Sigmoid colon (tissue), 7 donors: ENCODE measurements around the gene ARHGEF10L. TPM values are rescaled to one million over a fixed set of nuclear protein-coding genes. Genes with fewer than 3 reads are reported as not detected.

Source experiments
- DNase-seq: peaks from one replicate; pipeline ENCODE4 v3.0.0-alpha.2; 2019
- H3K27ac ChIP-seq, 4 donors: fragments of 200-600 bp; sonication (generic); one replicate each; pipeline ENCODE4 v1.5.1; 2016 to 2019; ENCODE audit warnings: mild to moderate bottlenecking in 1 of 4
- H3K27me3 ChIP-seq, 3 donors: fragments of 200-600 bp; sonication (generic); one replicate each; pipeline ENCODE4 v1.5.1; 2019; ENCODE audit warnings: mild to moderate bottlenecking in 1 of 3
- H3K36me3 ChIP-seq, 4 donors: fragments of 200-600 bp; sonication (generic); one replicate each; pipeline ENCODE4 v1.5.1; 2016 to 2019
- H3K4me1 ChIP-seq, 4 donors: fragments of 200-600 bp; sonication (generic); one replicate each; pipeline ENCODE4 v1.5.1; 2017 to 2019
- H3K4me3 ChIP-seq, 4 donors: fragments of 200-600 bp; sonication (generic); one replicate each; pipeline ENCODE4 v1.5.1; 2017 to 2019; ENCODE audit warnings: mild to moderate bottlenecking in 2 of 4, moderate library complexity in 1 of 4
- H3K9me3 ChIP-seq, 4 donors: fragments of 200-600 bp in 3 of 4; sonication (generic) in 3 of 4; one replicate each; pipeline versions ENCODE4 v1.5.1 to v1.6.1; 2013 to 2019
- CTCF ChIP-seq, 4 experiments: fragments of 450-650 bp in 3 of 4; fragments of 200-600 bp in 1 of 4; IDR thresholded peaks; one replicate each; pipeline ENCODE4 v1.5.1; 2016 to 2019; ENCODE audit warnings: antibody characterized with exemption in 4 of 4, mild to moderate bottlenecking in 3 of 4, moderate library complexity in 2 of 4
- EP300 ChIP-seq, 4 donors: sonication (generic); formaldehyde crosslinking; IDR thresholded peaks; one replicate each; pipeline ENCODE4 v1.6.1; 2017; ENCODE audit warnings: antibody characterized with exemption in 4 of 4
- POLR2A ChIP-seq, 2 donors: fragments of 450-650 bp; IDR thresholded peaks; one replicate each; pipeline ENCODE4 v1.6.1; 2016; ENCODE audit warnings: antibody characterized with exemption in 2 of 2, mild to moderate bottlenecking in 2 of 2, moderate library complexity in 2 of 2
- POLR2AphosphoS5 ChIP-seq, 4 donors: sonication (generic); formaldehyde crosslinking; IDR thresholded peaks; one replicate each; pipeline ENCODE4 v1.6.1; 2017; ENCODE audit warnings: antibody characterized with exemption in 4 of 4
- WGBS, 2 donors: extraction: QIAGEN DNeasy Blood & Tissue Kit; methylation state at CpG; one replicate each; pipeline ENCODE4 v1.1.7; 2013; 5-methylcytosine and 5-hydroxymethylcytosine counted together
- intact Hi-C: fragments of 100-400 bp; cut with DNase I; formaldehyde crosslinking; loops from one replicate; pipeline ENCODE4 v1.15.1; 2023
- polyA plus RNA-seq, 3 donors: library from polyadenylated mRNA; stranded (reverse); fragments of 200-250 nt; gene quantifications; one replicate each; pipeline ENCODE4 v1.2.3, GENCODE V29; 2013
- total RNA-seq, 4 donors: library from RNA; depleted of rRNA; stranded (reverse); fragments of >200 nt; gene quantifications; one replicate each; pipeline ENCODE4 v1.1.0, GENCODE V29; 2016
- donor health status: healthy with polysubstance abuse.
- donor health status: Bipolar disorder and iron deficiency.
- donor health status: healthy.

The ARHGEF10L gene
- total and polyA plus RNA-seq, 7 donors, result 25.0 to 76.2 (median 33.0) TPM

GRCh38 chr1:17586172-17586964, 46.9 kb downstream of the ARHGEF10L start:
- H3K9me3 ChIP-seq, result no peaks in the 10 kb centered on the region
- H3K4me1 ChIP-seq, result peaks cover 0 to 58% (median 42%) of the 10 kb centered on the region in 4 donors
- WGBS, 2 donors, result 44 to 66% methylated on average over 10 of the region's 10 CpGs
- H3K27ac ChIP-seq, result peak overlapping the region; percentile 69 to 90 (median 81)
- H3K4me3 ChIP-seq, result no peak overlapping the region
- peak; percentile 82 for DNase-seq
- intact Hi-C loops, result no loop called here
- TF ChIP-seq POLR2AphosphoS5 (IDR thresholded peaks at IDR 0.05), result peak in 3 of 4 donors; percentile 23 to 53 (median 31)
- TF ChIP-seq CTCF (IDR thresholded peaks at IDR 0.05), result no peak
- H3K36me3 ChIP-seq, result peaks cover 0 to 5% (median 0%) of the 10 kb centered on the region in 4 donors
- H3K27me3 ChIP-seq, result no peaks in the 10 kb centered on the region

GRCh38 chr1:17587693-17588047, 48.2 kb downstream of the ARHGEF10L start:
- Histone ChIP-seq H3K9me3 (no peaks in the 10 kb centered on the region), H3K4me3 (no peak overlapping the region), H3K27ac (peak overlapping the region; percentile 69 to 90 (median 81)), H3K27me3 (no peaks in the 10 kb centered on the region), H3K4me1 (peaks cover 0 to 58% (median 42%) of the 10 kb centered on the region in 4 donors), H3K36me3 (peaks cover 0 to 3% (median 0%) of the 10 kb centered on the region in 4 donors)
- TF ChIP-seq POLR2A (IDR thresholded peaks at IDR 0.05) (no peak), POLR2AphosphoS5 (IDR thresholded peaks at IDR 0.05) (peak in 1 of 4 donors; percentile 28)
- no peak for DNase-seq
- intact Hi-C loops, result no loop called here
- 47 to 75% methylated on average over 3 of the region's 3 CpGs for WGBS, 2 donors

- Histone ChIP-seq H3K27me3 (no peaks in the 10 kb centered on the region), H3K4me3 (no peak overlapping the region), H3K27ac (peak overlapping the region; percentile 69 to 90 (median 81)), H3K9me3 (no peaks in the 10 kb centered on the region), H3K36me3 (peaks cover 0 to 7% (median 1%) of the 10 kb centered on the region in 4 donors), H3K4me1 (peaks cover 0 to 58% (median 42%) of the 10 kb centered on the region in 4 donors)
- peak in 1 of 2 donors; percentile 11 for TF ChIP-seq POLR2A (IDR thresholded peaks at IDR 0.05)
- peak in 1 of 4 donors; percentile 6 for TF ChIP-seq POLR2AphosphoS5 (IDR thresholded peaks at IDR 0.05)
- no peak for TF ChIP-seq CTCF (IDR thresholded peaks at IDR 0.05)
- no peak for TF ChIP-seq EP300 (IDR thresholded peaks at IDR 0.05)
- DNase-seq, result no peak
- WGBS, 2 donors, result 8 to 44% methylated on average over 13 of the region's 13 CpGs
- intact Hi-C loops, result no loop called here
These were observed 48.8 kb downstream of the ARHGEF10L start for GRCh38 chr1:17588048-17588871.

- Histone ChIP-seq H3K4me1 (peaks cover 0 to 54% (median 40%) of the 10 kb centered on the region in 4 donors), H3K27me3 (no peaks in the 10 kb centered on the region), H3K4me3 (no peak overlapping the region), H3K36me3 (peaks cover 0 to 15% (median 6%) of the 10 kb centered on the region in 4 donors), H3K27ac (peak overlapping the region in 2 of 4 donors; percentile 8 to 28), H3K9me3 (no peaks in the 10 kb centered on the region)
- intact Hi-C loops, result no loop called here
- 18 to 55% methylated on average over 7 of the region's 7 CpGs for WGBS, 2 donors
- TF ChIP-seq CTCF (IDR thresholded peaks at IDR 0.05), result no peak
- TF ChIP-seq EP300 (IDR thresholded peaks at IDR 0.05), result no peak
- no peak for TF ChIP-seq POLR2AphosphoS5 (IDR thresholded peaks at IDR 0.05)
- no peak for TF ChIP-seq POLR2A (IDR thresholded peaks at IDR 0.05)
- DNase-seq, result no peak
These were observed 52.4 kb downstream of the ARHGEF10L start for GRCh38 chr1:17591814-17592430.
